Activated CD4-positive, alpha-beta T cell treated with anti-CD3 and anti-CD28 coated beads, Interleukin-2, amount 50 U/mL, for 4 hours (primary cell): ENCODE data around the gene GRAP.

Experiments
- DNase-seq, 2 experiments: peaks; one replicate each; pipeline ENCODE4 v3.0.0-alpha.2; 2020

The GRAP gene

DNA sequence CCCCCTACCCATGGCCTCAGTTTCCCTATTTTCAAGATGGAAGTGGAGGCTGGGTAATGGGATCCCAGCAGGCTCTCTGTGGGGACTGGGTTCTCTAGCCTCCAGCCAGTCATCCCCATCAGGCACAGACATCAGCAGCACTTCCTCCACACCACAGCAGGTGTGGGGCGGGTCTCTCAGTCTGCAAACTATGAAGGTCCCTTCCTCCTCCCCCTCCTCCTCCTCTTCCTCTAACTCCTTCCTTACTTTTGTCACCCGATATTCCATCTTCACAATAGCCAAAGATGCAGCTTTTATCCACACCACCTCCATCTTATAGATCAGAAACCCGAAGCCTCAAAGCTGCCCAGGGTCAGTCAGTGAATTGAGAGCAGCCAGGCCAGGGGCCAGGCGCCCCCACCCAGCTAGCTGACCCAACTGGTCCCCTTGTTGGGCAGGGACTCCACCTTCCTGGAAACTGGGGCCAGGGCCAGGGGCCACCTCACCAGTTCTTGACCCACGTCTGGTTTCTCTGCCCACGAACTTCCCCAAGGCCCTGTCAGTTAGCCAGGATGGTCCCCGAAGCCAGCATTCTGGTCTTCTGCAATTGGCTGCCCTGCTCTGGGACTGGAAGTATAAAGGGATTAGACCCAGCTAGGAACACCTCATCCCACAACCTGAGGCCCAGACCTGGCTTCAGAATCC lies 44.7 kb downstream of the GRAP start:
- no peak for DNase-seq

DNA sequence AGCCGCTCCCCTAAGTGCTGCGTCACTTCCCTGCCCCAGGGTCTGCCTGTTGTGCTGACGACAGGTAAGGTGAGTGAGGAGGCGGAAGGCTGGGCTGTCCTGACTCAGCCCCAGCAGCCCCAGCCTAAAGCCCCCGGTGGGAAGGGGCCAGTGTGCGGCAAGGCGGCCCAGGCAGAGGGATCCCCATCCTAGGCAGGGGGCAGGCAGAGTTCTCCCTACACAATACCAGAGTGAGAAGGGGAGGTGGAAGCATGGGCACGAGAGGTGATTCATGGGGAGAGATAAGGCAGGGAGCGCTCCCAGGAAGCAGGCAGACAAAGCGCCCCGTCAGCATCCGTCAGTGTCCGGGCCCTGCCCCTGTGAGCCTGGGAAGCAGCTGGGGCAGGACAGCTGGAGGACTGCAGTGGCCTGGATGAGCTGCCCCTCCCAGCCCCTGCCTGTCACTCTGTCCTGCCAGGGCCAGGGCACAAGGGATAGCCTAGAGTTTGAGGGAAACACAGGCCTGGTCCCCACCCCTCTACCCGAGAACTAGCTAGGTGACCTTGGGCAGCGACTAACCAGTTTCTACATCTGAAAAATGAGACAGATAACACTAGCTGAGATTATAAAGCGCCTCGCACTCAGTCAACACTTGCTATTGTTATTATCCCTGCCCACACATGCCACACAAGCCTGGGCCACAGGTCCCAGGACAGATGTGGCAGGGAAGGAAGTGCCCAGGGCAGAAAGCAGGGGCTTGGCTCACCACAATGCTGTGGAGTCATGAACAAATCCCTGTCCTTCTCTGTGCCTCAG lies 46.0 kb downstream of the GRAP start:
- no peak for DNase-seq

DNA sequence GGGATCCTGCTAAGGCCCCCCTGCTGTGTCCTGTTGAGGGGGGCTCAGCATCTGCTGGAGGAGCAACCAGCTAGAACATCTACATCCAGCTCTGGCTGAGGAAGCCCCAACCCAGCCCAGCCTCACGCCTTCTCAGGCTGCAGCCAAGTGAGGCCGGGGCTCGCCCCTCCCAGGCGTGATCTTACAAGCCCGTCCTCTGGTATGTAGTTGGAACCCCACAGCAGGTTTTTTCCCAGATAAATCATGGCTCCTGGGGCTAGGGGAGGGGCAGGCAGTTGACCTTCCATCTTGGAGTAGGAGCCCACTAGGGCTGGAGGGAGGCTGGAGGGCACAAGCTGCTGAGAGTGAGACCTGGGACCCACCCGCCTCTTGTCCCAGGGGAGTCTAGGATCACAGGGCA lies 46.8 kb downstream of the GRAP start:
- no peak for DNase-seq

DNA sequence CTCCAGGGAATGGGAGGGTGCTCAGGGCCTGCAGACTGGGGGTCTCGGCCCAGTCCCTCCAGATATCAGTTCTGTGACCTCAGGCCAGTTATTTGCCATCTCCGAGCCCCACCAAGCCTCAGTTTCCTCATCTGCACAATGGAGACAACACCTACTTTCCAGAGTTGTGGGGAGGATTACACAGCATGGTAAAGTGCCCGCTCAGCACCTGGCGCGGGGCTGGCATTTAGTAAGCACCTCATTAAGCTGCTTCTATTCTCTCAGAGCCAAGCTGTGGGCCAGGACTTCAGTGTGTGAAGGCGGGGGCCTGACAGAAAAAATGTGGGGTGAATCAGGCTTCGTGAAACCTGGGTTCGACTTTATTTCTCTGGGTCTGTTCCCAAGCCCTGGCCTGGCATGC lies 47.4 kb downstream of the GRAP start:
- DNase-seq = no peak

DNA sequence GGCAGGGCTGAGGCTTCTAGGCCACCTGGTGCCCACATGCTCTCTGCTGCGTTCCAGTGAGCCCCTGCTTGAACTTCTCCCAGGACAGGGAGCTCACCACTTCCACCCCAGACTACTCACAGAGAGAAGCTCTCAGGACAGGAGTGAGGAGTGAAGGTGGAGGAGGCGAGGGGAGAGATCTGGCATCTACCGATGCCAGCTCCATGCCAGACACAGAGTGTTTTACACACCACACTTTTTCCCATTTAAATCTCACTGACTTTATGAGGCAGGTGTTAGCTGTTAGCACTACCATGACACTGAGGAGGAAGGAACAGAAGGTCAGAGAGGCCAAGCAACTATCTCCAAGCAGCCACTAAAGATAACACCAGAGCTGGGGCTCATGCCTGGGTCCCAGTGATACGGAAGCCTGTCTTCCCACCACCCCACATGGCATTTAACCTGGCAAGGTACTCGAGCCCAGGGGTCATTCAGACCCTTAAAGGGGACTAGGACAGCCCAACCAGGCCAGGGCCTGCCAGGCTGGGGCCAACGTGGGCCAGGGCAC lies 49.0 kb downstream of the GRAP start:
- DNase-seq = no peak

DNA sequence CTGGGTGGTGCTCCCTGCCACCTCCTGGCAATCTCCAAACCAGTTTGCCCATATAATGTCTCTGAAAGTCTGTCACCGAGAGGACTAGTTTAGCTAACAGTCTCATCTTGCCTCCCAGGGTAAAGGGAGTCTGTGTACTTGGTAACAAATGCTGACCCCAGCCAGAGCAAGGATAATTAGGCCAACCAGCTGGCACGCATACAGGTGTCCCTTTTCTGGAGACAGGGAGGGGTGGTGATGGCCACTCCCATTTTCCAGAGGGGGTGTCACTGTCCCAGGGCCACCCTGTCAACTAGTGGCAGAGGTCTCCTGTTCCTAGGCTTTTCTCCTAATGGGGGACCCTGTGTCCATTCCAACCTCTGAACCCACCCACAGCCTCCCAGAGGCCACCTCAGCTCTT lies 50.3 kb downstream of the GRAP start:
- no peak for DNase-seq

DNA sequence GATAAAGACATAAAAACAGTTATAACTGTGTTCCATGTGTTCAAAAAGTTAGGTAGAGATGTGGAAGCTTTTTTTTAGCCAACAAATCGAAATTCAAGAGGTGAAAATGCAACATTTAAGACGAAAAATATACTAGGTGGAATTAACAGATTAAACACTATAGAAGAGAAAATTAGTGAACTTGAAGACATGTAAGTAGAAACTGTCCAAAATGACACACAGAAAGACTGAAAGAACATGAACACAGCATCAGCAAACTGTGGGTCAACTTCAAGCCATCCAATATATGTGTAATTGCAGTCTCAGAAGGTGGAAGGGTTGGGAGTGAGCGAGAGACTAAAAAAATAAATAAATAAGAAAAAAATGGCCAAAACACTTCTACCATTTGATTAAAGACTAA lies 51.5 kb downstream of the GRAP start:
- no peak for DNase-seq

DNA sequence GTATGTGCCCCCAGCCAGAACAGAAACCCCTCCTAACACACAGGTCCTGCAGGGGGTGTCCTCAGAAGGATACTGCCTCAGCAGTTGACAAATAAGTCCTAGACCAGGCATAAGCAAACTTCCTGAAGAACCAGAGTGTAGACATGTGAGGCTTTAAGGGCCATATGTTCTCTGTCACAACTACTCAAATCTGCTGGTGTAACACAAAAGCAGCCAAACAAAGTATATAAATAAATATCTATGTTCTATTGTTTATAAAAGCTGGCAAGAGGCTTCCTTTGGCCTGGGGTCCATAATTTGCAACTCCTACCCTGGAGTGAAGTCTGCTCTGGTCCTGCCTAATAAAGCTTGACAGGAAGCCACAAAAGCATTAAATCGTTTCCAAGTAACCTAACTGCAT lies 52.1 kb downstream of the GRAP start:
- no peak for DNase-seq

DNA sequence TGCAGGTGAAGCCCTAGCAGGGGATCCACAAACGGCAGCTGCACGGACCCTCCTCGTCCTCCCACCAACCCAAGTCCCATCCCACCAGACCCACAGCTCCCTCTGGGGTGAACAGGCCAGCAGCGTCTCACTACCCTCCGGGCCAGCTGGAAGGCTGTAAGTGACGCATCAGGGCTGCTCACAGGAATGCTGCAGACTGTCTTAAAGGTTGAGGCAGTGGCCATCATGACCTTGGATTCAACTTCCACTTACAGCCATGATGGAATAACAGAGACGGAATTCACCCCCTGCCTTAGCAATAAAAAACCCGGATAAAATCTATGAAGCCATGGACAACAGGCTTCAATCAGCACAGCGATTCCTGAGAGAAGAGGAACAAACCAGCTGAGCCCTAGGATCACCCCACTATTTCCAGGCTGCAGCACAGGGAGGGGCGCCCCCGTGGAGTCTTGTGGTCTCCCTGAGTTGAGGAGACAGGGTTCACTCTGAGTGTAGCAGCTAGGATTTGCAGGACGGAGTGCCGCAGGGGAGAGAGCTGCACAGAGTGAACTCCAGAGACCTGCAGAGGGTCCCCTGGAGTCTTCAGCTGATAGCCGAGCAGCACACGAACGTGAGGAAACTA lies 52.7 kb downstream of the GRAP start:
- DNase-seq = no peak

DNA sequence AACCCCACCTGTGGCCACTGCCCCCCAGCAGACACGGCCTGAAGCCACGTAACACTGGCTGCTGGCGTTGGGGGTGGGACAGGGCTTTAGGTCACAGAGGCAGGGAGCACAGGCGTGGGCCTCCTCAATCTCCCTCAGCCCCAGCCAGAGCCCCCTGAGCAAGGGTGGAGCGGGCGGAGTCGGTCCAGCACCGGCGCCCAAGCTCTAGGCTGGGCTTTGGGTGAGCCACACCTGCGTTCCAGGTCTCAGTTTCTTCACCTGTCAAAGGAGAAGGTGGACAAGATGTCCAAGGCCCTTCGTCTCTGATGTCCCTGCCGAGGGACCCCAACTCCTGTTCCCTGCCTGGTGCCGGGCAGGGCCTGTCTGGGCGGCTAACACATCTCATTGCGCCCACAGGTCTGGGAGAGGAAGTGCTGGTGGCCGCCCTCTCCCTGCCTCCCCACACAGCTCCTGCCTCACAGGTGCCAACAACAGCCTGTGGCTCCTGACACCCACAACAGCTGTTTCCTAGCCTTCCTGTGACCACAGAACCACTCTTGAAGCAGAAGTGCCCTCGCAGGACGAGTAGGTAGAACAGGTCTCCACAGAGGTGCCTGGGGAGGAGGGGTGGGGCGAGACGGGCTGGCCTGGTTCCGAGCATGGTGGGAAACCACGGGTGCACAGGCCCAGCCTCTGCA lies 54.2 kb downstream of the GRAP start:
- no peak for DNase-seq

DNA sequence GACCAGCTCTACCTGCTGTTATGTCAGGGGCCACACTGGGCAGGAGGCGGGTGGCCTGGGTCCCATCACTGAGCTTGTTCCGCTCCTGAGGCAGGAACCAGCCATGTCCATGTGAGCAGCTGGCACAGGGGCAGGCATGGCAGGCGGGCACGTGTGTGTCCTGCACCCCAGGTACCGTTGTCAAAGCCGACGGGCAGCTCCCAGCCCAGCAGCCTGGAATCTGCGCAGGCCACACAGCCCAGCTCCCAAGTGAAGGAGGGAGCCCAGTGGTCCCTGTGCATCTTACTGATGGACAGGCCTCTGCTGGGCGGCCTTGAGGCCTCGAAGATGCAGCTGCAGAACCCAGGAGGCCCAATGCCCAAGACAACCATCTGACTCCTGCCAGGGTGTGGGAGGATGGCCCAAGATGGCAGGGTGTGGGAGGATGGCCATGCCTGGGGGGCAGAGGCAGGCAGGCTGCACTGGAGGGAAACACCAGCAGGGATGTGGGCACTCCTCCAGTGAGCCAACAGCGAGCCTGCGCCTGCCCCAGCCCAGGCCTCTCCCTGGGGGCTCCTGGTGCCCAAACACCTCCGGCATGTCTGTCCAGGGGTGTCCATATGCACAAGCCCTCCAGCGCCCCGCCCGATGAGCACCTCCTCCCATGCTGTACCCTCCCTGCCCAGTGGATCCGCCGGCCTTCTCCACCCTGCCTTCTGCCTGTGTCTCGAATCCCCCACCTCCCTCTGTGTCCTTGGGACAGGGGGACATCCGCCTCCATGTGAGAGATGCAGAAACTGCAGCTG lies 55.0 kb downstream of the GRAP start:
- DNase-seq = no peak

DNA sequence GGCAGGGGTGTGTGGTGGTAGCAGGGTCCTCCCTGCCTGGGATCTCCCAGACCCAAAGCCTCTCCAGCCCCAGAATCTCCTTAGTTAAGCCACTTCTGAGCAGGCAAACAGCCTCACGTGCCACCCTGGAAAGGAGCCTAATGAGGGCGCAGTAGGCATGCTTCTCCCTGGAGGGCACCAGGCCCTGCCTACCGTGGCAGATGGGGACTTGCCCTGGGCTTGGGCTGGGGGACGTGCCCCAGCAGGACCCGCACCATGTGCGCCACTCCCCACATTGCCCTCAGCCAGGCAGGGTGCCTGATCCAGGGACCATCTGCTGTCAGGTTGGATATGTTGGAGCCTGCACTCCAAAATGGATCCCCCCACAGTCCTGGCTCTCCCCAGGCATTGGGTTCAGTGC lies 56.4 kb downstream of the GRAP start:
- DNase-seq = no peak

DNA sequence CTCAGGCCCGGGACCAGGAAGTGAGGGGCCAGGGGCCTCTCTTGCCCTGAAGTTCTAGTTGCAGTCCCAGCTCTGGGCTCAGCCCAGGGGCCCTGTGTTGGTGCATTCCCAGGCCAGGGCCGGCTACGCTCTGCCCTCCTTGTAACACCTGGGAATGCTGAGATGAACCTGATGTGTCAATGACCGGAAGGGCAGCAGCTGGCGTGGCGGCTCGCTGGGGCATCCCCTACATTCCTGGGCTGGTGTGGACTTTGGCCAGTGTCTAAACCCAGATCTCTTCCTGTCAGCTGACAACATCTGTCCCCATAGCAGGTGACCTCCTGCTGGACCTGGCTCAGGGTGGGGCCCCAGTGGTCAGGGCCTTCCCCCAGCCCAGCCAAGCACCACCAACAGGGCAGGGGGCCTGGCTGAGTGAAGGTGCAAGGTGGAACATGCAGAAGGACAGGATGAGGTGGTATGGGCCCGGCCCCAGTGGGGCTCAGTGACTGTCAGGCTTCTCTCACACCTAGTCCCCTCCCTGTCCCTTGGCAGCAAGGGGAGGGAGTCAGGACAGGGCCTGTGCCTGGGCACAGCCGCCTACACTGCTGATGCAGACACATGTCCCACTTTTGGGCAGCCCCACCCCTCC lies 58.1 kb downstream of the GRAP start:
- DNase-seq = no peak

DNA sequence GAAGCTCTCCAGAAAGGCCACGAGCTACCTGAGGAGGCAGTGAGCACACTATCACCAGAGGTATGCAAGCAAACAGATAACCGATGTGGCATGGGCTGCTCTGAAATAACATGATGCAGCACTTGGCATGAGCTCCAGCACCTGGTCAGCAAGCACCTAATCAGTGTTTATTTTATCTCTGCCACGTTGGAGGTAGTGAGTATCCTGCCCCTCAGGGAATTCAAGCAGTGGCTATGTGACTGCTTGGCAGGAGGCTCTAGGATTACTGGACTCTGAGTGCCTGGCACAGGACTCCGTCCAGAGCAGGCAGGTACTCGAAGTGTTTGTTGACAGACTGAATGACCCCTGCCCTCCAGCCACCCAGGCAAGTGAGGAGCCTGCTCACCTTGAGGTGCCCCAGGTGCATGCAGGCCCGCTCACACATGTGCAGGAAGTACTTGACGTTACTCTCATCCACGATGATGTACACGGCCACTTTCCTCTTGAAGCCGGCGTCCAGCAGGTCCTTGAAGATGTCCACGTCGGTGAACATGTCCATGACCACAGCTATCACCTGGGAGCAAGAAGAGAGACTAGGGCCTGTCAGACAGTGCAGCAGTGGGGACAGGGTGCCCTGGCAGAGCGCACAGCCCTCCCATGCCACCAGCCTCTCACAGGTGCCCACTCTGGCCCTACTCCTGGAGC lies 58.8 kb downstream of the GRAP start:
- DNase-seq = no peak

DNA sequence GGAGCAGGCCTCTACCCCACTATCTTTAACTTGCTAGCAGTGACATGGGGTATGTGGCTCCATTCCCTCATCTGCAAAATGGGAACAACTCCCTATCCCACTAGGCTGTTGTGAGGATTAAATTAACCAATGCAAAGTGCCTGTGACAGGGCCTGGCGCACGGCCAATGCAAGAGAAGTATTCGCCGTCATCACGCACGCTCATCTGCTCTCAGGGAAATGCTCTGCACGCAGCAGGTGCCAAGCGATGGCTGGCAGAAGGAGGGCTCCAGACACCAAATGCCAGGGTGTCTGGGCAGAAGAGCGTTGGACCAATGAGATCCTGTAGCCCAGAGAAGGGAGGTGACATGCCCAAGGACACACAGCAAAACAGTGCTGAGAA lies 59.5 kb downstream of the GRAP start:
- no peak for DNase-seq

DNA sequence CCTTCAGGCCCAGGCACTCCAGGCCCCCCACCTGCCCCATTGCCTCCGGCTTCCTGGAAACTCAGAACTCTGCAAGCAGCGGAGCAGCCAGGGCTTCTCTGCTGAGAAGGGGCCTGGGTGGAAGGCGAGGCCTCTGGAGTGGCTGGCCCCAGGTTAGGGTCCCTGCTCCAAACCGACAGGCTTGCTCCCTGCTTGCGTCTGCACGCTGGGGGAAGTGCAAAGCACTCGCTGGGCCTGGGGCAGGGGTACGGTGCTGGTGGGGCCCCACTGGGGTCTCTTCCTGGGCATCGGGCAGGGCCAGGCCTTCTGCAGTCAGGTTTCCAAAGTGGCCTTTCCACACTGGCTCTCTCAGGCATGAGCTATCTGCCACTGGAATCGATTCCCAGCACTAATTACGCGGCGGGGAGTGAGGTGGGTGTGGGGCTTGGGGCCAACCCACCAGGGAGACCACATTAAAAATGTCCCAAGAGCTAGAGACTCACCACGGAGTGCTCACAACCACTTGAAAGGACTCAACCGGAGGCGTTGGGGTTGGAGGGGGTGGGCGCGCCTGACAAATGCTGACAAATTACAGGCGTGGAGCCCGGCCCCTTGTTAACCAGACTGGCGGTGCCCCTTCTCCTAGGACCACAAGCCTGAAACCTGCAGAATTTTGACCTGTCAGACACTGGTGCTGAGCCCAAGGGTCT lies 60.1 kb downstream of the GRAP start:
- DNase-seq = no peak

DNA sequence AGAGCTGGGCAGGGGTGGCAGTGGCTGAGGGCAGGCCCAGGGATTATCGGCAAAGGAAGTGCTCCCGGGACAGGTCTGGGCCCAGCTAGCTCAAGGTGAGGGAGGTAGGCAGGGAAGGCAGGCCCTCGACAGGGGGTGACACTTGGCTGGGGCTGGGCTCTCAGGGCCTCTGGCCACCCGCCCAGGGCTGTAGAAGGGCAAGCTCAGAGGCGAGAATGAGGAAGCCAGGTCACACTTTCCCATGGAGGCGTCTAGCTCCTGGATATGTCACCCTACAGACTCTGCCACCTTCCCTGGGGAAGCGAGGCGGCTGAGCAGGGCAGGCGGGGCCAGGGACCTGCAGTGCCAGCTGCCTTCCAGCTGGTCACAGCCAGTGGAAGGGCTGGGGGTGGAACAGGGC lies 61.3 kb downstream of the GRAP start:
- no peak for DNase-seq

DNA sequence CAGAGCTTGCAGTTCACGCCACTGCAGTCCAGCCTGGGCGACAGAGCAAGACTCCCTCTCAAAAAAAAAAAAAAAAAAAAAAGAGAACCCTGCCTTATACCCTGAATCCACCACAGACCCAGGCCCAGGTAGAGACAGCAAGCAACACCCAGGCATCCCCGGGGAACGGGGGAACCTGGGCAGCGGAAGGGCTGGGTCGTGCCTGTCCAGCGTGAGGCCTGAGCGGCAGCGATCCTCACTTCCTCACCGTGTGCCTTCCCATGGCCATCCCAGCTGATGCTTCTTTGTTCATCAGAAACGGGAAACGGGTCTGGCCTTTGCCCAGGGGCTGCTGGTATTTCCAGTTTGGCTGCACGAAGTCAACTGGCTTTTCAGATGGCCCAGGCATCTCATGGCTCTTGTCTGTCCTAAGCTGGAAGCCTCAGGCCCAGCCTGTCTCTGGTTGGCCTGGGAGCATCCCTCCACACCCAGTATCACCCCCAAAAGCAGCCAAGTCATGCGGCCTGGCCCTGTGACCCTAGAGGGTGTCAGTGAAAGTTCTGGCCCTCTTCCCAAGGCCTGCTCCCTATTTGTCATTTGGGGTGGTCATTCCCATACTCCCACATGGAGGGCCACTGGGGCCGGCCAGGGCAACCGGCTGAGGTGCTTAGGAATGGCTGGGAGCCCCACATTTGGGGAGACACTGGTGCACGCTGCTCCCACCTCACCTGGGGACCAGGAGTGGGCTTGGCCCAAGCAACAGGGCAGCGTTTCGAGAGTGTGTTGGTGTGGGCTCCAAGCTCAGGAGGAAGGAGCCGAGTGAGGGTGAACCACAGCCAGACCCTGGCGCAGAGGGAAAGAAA lies 62.3 kb downstream of the GRAP start:
- no peak for DNase-seq

DNA sequence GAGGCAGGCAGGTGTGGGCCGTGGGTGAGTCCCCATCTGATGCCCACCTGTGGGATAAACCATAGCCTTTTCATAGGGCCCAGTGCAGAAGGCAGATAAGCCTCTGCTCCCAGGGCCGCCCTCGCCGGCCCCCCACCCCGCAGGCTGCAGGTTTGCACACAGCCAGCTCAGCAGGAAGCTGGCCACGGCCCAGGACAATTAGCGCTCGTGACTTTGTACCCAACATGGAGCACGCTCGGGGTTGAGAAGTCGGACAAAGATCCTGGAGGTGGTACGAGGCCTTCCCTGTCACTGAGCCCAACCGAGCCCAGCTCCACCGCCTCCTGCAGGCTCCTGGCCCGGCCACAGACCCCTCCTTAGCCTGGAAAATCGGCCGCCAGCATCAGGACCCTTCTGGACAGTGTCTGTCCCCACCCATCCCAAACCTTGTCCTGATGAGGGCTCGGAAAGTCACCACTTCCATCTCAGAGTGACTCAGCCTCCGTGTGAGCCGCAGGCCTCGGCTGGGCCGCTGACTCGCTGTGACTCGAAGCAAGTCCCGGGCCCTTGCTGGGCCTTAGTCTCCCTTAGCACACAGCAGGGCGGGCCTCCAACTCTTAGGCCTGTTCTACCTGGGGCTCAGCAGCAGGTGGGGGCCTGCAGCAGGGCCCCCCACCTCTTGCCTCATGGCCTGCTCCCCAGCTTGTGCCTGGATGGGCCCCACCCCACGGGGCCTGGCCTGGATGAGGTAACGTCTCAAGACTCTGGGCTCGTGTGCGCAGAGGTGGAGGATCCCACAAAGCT lies 64.9 kb downstream of the GRAP start:
- DNase-seq = no peak
